LoVo (cell line): ENCODE measurements around the gene CMTR1.

ENCODE experiments used
- DNase-seq: peaks from one replicate; pipeline ENCODE4 v3.0.0-alpha.2; 2016; ENCODE audit warnings: low spot score

Gene CMTR1

GRCh38 chr6:37477656-37478435, 44.8 kb downstream of the CMTR1 start:
- no peak for DNase-seq

- DNase-seq: no peak
Measured at GRCh38 chr6:37478827-37479226, 45.8 kb downstream of the CMTR1 start.

GRCh38 chr6:37479266-37479854, 46.3 kb downstream of the CMTR1 start:
- no peak for DNase-seq

GRCh38 chr6:37480118-37480736, 47.2 kb downstream of the CMTR1 start:
- no peak for DNase-seq

GRCh38 chr6:37480951-37481534, 48.0 kb downstream of the CMTR1 start:
- no peak for DNase-seq

- DNase-seq: no peak
Measured at GRCh38 chr6:37481711-37482605, 48.9 kb downstream of the CMTR1 start.

- DNase-seq: no peak
Measured at GRCh38 chr6:37482606-37483251, 49.7 kb downstream of the CMTR1 start.

GRCh38 chr6:37483252-37483901, 50.4 kb downstream of the CMTR1 start:
- no peak for DNase-seq

- DNase-seq: peak; percentile 8
Measured at GRCh38 chr6:37483917-37484785, 51.1 kb downstream of the CMTR1 start.

- DNase-seq: no peak
Measured at GRCh38 chr6:37484786-37485170, 51.8 kb downstream of the CMTR1 start.

- no peak for DNase-seq
Measured at GRCh38 chr6:37485291-37485702, 52.3 kb downstream of the CMTR1 start.

GRCh38 chr6:37486121-37486839, 53.3 kb downstream of the CMTR1 start:
- DNase-seq: no peak

GRCh38 chr6:37487591-37488380, 54.8 kb downstream of the CMTR1 start:
- no peak for DNase-seq

GRCh38 chr6:37488476-37488875, 55.5 kb downstream of the CMTR1 start:
- DNase-seq: no peak

GRCh38 chr6:37489697-37490336, 56.8 kb downstream of the CMTR1 start:
- no peak for DNase-seq

GRCh38 chr6:37490536-37491170, 57.6 kb downstream of the CMTR1 start:
- DNase-seq: no peak

GRCh38 chr6:37491171-37491829, 58.3 kb downstream of the CMTR1 start:
- no peak for DNase-seq
